Measurements from ENCODE around the gene PLEKHG3. TPM values are rescaled to one million over a fixed set of nuclear protein-coding genes. Genes with fewer than 3 reads are reported as not detected.

Gene PLEKHG3
- total RNA-seq, 1 donor from 2014 or later = 64.7 TPM

DNA sequence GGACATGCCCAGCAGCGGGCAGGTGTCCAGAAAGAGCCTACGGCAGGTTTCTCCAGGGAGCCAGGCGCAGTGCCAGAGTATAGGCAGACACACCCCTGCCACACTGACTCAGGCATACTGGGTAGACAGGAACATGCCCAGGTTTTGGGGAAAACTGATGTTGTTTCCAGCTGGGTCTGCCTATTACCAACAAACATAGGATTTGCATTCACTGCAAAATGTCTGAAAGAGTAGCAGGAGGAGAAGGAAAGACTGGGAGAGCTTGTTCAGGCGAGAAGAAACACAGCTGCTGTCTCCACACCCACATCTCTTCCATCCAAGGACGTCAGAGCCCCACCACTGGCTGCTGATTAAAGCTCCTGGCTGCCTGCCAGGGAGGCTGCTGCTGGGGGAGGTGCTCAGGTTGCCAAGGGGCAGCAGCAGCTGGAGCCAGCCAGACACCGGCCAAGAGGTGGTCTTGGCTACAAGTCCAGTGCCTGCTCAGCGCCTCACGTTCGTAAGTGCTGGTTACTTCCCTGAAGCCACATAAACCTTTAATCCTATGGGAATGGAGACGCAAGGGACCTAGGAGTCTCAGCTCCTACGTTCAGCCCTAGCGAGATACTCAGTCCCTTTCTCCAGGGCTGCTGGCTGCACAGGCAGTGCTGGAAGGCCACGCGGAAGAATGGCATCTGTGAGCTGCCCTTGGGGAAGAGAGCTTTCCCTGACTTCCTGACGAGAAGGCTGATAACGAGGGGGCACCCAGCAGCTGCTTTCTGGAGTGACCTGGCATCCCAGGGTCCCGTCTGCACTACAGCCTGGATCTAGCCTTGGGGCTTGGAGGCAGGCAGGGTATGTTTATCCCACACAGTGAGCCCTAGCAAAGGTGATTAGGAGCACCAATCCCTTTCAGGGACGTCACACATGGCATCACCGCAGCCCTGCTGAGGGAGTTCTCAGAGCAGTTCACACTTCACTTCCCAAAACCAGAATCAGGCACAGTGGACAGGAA lies 58.1 kb downstream of the PLEKHG3 start:
- Mint-ChIP-seq H3K4me3 (peak overlapping the region; percentile 60), H3K27ac (peak overlapping the region; percentile 85), H3K4me1 (ENCODE audit: unreplicated experiment) (peaks cover 71% of the 10 kb centered on the region), H3K36me3 (no peaks in the 10 kb centered on the region), H3K9me3 (no peaks in the 10 kb centered on the region), H3K27me3 (no peaks in the 10 kb centered on the region)
- TF ChIP-seq, protein P1, sequence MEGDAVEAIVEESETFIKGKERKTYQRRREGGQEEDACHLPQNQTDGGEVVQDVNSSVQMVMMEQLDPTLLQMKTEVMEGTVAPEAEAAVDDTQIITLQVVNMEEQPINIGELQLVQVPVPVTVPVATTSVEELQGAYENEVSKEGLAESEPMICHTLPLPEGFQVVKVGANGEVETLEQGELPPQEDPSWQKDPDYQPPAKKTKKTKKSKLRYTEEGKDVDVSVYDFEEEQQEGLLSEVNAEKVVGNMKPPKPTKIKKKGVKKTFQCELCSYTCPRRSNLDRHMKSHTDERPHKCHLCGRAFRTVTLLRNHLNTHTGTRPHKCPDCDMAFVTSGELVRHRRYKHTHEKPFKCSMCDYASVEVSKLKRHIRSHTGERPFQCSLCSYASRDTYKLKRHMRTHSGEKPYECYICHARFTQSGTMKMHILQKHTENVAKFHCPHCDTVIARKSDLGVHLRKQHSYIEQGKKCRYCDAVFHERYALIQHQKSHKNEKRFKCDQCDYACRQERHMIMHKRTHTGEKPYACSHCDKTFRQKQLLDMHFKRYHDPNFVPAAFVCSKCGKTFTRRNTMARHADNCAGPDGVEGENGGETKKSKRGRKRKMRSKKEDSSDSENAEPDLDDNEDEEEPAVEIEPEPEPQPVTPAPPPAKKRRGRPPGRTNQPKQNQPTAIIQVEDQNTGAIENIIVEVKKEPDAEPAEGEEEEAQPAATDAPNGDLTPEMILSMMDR (conservative IDR thresholded peaks at IDR 0.05) = no peak
- DNase-seq (ENCODE audit: extremely low spot score, unreplicated experiment) = peak; percentile 83

GRCh38 chr14:64763085-64763782 lies 59.0 kb downstream of the PLEKHG3 start:
- TF ChIP-seq, protein P1 (conservative IDR thresholded peaks at IDR 0.05) = no peak
- Mint-ChIP-seq H3K27ac (peak overlapping the region; percentile 85), H3K9me3 (no peaks in the 10 kb centered on the region), H3K4me1 (ENCODE audit: unreplicated experiment) (peaks cover 66% of the 10 kb centered on the region), H3K27me3 (no peaks in the 10 kb centered on the region), H3K36me3 (no peaks in the 10 kb centered on the region), H3K4me3 (peak overlapping the region; percentile 20)
- DNase-seq (ENCODE audit: extremely low spot score, unreplicated experiment) = no peak

DNA sequence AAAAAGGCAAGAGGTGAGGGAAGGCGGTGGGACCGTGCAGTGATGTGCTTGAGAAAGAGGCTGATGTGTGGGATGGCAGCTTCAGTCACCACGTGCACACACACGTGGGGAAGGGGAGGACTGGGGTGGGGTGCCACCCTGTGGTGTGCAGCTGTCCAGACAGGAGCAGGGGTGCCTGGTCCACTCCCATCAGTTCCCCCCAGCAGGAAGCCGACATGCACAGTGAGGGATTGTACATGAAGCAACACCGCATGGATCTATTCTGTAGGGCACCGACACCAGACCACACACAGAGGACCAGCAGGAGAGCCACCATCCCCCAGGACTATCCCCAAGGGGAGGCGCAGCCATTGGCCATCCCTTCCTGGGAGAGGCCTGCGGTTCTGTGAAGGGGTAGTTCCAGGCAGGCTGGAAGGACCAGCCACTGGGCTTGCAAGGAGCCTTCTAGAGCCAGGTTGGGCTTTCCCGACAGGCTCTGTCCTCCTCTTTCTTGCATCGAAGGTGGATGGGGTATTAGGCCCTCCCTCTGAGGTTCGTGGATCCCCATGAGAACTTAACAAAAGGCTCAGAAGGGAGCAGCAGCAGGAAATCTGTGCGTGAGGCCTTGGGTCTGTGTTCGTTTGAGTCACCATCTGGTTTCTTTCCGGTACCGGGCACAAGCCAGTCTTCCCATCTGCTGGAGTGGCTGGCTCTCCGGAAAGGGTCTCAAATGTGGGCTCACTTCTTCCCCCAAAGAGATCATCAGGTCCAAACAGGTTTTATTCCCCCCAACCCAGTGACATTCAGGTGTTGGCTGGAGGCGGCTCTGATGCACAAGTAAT lies 59.8 kb downstream of the PLEKHG3 start:
- peak overlapping the region; percentile 85 for H3K27ac Mint-ChIP-seq
- DNase-seq (ENCODE audit: extremely low spot score, unreplicated experiment) = no peak
- peak overlapping the region; percentile 75 for H3K4me3 Mint-ChIP-seq
- no peaks in the 10 kb centered on the region for H3K36me3 Mint-ChIP-seq
- H3K27me3 Mint-ChIP-seq = no peaks in the 10 kb centered on the region
- TF ChIP-seq, protein P1 (conservative IDR thresholded peaks at IDR 0.05) = no peak
- H3K4me1 Mint-ChIP-seq (ENCODE audit: unreplicated experiment) = peaks cover 59% of the 10 kb centered on the region
- no peaks in the 10 kb centered on the region for H3K9me3 Mint-ChIP-seq

- no peaks in the 10 kb centered on the region for H3K9me3 Mint-ChIP-seq
Observed at GRCh38 chr14:64764641-64765520, 60.7 kb downstream of the PLEKHG3 start.

More at GRCh38 chr14:64764641-64765520, 60.7 kb downstream of the PLEKHG3 start:
- H3K27ac Mint-ChIP-seq = peak overlapping the region; percentile 85
- peak; percentile 84 for DNase-seq (ENCODE audit: extremely low spot score, unreplicated experiment)
- H3K4me1 Mint-ChIP-seq (ENCODE audit: unreplicated experiment) = peaks cover 51% of the 10 kb centered on the region
- no peaks in the 10 kb centered on the region for H3K36me3 Mint-ChIP-seq
- TF ChIP-seq, protein P1 (conservative IDR thresholded peaks at IDR 0.05) = peak; percentile 95
- no peaks in the 10 kb centered on the region for H3K27me3 Mint-ChIP-seq
- H3K4me3 Mint-ChIP-seq = peak overlapping the region; percentile 75

Measured in type B pancreatic cell (in vitro differentiated cells).